ENCODE measurements around the gene MC4R.

GRCh38 chr18:60404486-60405085 is 32.0 kb upstream of the MC4R start:
- no peak for TF ChIP-seq EZH2 (IDR thresholded peaks at IDR 0.05)
- no peak for TF ChIP-seq EZH2phosphoT487 (IDR thresholded peaks at IDR 0.05)
